ENCODE results near the gene BPIFA2. TPM values are rescaled to one million over a fixed set of nuclear protein-coding genes. Genes with fewer than 3 reads are reported as not detected.

The BPIFA2 gene
- total and polyA plus RNA-seq, 2 experiments from 2014 or later, result not detected

DNA sequence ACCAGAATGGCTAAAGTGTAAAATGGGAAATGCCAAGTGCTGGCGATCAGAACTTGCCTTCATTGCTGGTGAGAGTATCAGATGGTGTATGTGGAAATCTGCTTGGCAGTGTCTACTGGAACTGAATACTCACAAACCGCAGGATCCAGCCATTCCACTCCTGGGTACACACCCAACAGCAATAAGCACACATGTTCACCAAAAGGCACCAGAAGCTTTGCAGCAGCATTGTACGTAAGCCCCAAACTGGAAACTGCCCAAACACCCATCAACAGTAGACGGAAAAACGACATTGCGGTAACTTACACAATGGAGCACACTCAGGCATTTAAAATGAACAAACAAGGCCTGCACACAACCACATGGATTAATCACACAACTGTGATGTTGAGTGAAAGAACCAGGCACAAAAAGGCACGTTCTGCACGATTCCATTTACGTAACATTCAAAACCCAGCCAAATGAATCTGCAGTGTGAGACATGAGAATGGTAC lies 37.3 kb upstream of the BPIFA2 start:
- no peak overlapping the region for H3K4me3 ChIP-seq
- no peaks in the 10 kb centered on the region for H3K79me2 ChIP-seq (ENCODE audit: insufficient read depth)
- no peaks in the 10 kb centered on the region for H4K20me1 ChIP-seq (ENCODE audit: insufficient read depth)
- peak; percentile 85 for TF ChIP-seq EZH2phosphoT487 (IDR thresholded peaks at IDR 0.05; ENCODE audit: insufficient read depth, low read depth)
- TF ChIP-seq EZH2 (IDR thresholded peaks at IDR 0.05; ENCODE audit: insufficient read depth, poor library complexity, severe bottlenecking), result no peak
- H3K4me2 ChIP-seq (ENCODE audit: unreplicated experiment), result no peak overlapping the region
- H3K4me1 ChIP-seq (ENCODE audit: insufficient read depth), result peaks cover 6% of the 10 kb centered on the region
- H3K9ac ChIP-seq, result no peak overlapping the region
- H3K9me2 ChIP-seq (ENCODE audit: insufficient read depth), result no peaks in the 10 kb centered on the region
- no peaks in the 10 kb centered on the region for H3K36me3 ChIP-seq (ENCODE audit: low read depth)
- peak; percentile 92 for DNase-seq
- H3K9me3 ChIP-seq (ENCODE audit: low read depth), result no peaks in the 10 kb centered on the region
- H2AFZ ChIP-seq, result no peak overlapping the region
- H3K27me3 ChIP-seq (replicated peaks; ENCODE audit: insufficient read depth), result peaks cover 9% of the 10 kb centered on the region; the same call in 1 of the 2 replicates
- H3F3A ChIP-seq (ENCODE audit: insufficient read depth), result peaks cover 9% of the 10 kb centered on the region
- in situ Hi-C loops (cut with MboI), result no loop called here
- H3K27ac ChIP-seq, result peak overlapping the region; percentile 58
- 3 to 5% methylated on average over 9 of the region's 9 CpGs for WGBS, 2 experiments (ENCODE audit: low coverage in 1 of 2, low lambda C conversion rate in 2 of 2, missing lambda C conversion rate in 2 of 2)

DNA sequence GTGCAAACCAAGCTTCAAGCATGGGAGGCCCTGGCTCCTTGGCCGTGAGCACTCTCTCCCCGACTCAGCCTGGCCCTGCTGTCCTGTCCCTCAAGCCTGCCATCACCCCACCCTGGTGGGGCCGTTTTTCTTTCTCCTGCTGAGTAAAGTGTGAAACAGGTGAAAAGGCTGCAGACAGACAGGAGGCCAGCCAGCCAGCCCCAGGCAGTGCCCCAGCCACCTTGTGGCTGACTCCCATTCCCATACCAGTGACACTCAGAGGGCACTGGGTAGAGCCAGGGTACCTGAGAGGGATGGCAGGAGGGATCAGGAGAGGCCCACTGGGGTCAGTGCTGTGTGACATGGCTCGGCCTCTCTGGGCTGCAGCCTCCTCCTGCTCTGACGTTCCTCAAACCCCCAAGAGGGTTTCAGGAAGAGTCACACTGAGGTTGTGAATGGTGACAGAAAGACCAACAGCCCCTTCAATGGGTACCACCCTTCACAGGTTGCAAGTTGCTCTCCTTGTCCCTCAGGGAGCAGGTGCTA lies 35.9 kb upstream of the BPIFA2 start:
- 35 to 38% methylated on average over 5 of the region's 5 CpGs for WGBS, 2 experiments (ENCODE audit: low coverage in 1 of 2, low lambda C conversion rate in 2 of 2, missing lambda C conversion rate in 2 of 2)
- in situ Hi-C loops (cut with MboI), result no loop called here
- no peak for TF ChIP-seq EZH2phosphoT487 (IDR thresholded peaks at IDR 0.05; ENCODE audit: insufficient read depth, low read depth)
- no peak for TF ChIP-seq EZH2 (IDR thresholded peaks at IDR 0.05; ENCODE audit: insufficient read depth, poor library complexity, severe bottlenecking)

DNA sequence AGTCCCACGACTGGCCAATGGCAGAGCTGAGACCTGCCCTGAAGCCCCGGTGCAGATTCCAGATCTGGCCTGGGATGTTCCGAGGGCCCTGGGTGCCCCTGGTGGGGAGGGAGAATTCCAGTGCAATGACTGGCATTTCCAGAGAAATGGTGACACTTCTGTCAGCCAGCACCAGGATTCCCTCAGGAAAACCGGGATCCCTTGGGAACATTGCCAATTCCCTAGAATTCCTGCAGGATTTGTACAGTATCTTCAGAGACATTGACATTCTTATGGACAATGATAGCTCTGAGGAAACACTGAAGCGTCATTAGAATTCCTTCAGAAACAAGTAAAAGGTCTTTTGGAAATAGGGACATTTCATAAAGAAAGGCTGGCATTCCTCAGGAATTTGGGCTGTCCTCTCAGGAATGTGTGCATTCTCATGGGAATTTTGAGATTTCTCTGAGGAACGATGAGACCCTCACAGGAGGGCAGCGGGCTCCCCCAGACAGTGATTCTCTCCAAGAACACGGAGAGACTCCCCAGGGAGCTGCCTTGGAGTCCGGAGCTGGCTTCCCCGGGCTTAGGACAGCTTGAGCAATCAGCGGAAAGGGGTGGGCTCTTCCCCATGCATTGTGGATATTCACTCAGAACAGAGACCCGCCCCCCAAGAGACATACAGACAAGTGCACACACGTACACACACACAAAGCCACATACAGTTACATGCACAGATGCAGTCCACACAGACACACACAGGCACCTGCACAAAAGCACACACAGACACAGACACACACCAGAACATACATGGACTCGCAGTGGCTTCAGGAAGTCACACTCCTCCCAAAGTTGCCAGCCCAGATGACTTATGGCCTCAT lies 35.2 kb upstream of the BPIFA2 start:
- Histone ChIP-seq H4K20me1 (ENCODE audit: insufficient read depth) (no peaks in the 10 kb centered on the region), H3K9ac (no peak overlapping the region), H3K9me2 (ENCODE audit: insufficient read depth) (no peaks in the 10 kb centered on the region), H3K4me3 (no peak overlapping the region), H3K4me2 (ENCODE audit: unreplicated experiment) (no peak overlapping the region), H3K36me3 (ENCODE audit: low read depth) (no peaks in the 10 kb centered on the region), H3K4me1 (ENCODE audit: insufficient read depth) (peaks cover 6% of the 10 kb centered on the region), H2AFZ (no peak overlapping the region), H3K79me2 (ENCODE audit: insufficient read depth) (no peaks in the 10 kb centered on the region), H3F3A (ENCODE audit: insufficient read depth) (peaks cover 9% of the 10 kb centered on the region), H3K27ac (no peak overlapping the region), H3K27me3 (replicated peaks; ENCODE audit: insufficient read depth) (peaks cover 3% of the 10 kb centered on the region; the same call in 1 of the 2 replicates), H3K9me3 (ENCODE audit: low read depth) (no peaks in the 10 kb centered on the region)
- DNase-seq, result peak; percentile 39
- WGBS, 2 experiments (ENCODE audit: low coverage in 1 of 2, low lambda C conversion rate in 2 of 2, missing lambda C conversion rate in 2 of 2), result 14 to 18% methylated on average over 14 of the region's 14 CpGs
- in situ Hi-C loops (cut with MboI), result no loop called here
- TF ChIP-seq EZH2phosphoT487 (IDR thresholded peaks at IDR 0.05; ENCODE audit: insufficient read depth, low read depth) (no peak), EZH2 (IDR thresholded peaks at IDR 0.05; ENCODE audit: insufficient read depth, poor library complexity, severe bottlenecking) (no peak)

More for the DNA sequence above, 35.9 kb upstream of the BPIFA2 start:
- Histone ChIP-seq H2AFZ (no peak overlapping the region), H3K27me3 (replicated peaks; ENCODE audit: insufficient read depth) (peaks cover 5% of the 10 kb centered on the region; the same call in 1 of the 2 replicates), H3K9me3 (ENCODE audit: low read depth) (no peaks in the 10 kb centered on the region), H3F3A (ENCODE audit: insufficient read depth) (peaks cover 9% of the 10 kb centered on the region), H3K9ac (no peak overlapping the region), H4K20me1 (ENCODE audit: insufficient read depth) (no peaks in the 10 kb centered on the region), H3K4me2 (ENCODE audit: unreplicated experiment) (no peak overlapping the region), H3K9me2 (ENCODE audit: insufficient read depth) (no peaks in the 10 kb centered on the region), H3K4me3 (no peak overlapping the region), H3K79me2 (ENCODE audit: insufficient read depth) (no peaks in the 10 kb centered on the region), H3K27ac (no peak overlapping the region), H3K4me1 (ENCODE audit: insufficient read depth) (peaks cover 6% of the 10 kb centered on the region), H3K36me3 (ENCODE audit: low read depth) (no peaks in the 10 kb centered on the region)
- DNase-seq, result no peak

DNA sequence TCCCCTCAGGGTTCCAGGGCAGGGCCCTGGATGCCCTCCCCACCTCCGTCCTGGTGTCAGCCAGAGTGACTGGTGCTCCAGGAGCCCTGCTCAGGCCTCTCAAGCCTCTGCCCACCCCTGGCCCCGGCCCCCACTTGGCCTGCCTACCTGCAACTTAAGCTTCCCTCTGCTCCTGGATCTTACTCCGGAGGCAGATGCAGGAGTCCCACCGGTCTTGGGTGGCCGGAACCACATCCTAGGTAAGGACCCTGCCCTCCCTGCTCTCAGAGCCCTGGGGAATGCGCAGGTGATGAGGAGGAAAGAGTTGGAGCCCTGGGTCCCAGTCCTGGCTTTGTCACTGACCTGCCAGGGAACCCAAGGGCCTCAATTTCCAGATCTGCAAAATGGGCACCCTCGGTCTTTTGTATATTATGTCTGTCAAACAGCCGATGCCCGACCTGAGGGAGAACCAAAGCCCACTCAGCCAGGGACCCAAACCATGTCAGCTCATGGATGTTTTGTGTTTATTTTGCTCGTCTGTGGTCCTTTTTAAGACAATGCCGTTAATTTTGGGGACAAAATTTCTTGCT lies 34.5 kb upstream of the BPIFA2 start:
- Histone ChIP-seq H2AFZ (no peak overlapping the region), H3K79me2 (ENCODE audit: insufficient read depth) (no peaks in the 10 kb centered on the region), H3K4me2 (ENCODE audit: unreplicated experiment) (no peak overlapping the region), H3K9ac (no peak overlapping the region), H3K9me2 (ENCODE audit: insufficient read depth) (no peaks in the 10 kb centered on the region), H3K9me3 (ENCODE audit: low read depth) (no peaks in the 10 kb centered on the region), H3F3A (ENCODE audit: insufficient read depth) (peaks cover 9% of the 10 kb centered on the region), H3K4me1 (ENCODE audit: insufficient read depth) (peaks cover 6% of the 10 kb centered on the region), H3K27me3 (replicated peaks; ENCODE audit: insufficient read depth) (no peaks in the 10 kb centered on the region), H3K4me3 (no peak overlapping the region), H3K27ac (no peak overlapping the region), H4K20me1 (ENCODE audit: insufficient read depth) (no peaks in the 10 kb centered on the region), H3K36me3 (ENCODE audit: low read depth) (no peaks in the 10 kb centered on the region)
- TF ChIP-seq EZH2 (IDR thresholded peaks at IDR 0.05; ENCODE audit: insufficient read depth, poor library complexity, severe bottlenecking), result no peak
- DNase-seq, result no peak
- WGBS, 2 experiments (ENCODE audit: low coverage in 1 of 2, low lambda C conversion rate in 2 of 2, missing lambda C conversion rate in 2 of 2), result 61 to 68% methylated on average over 8 to 11 of the region's 11 CpGs
- in situ Hi-C loops (cut with MboI), result no loop called here
